Bronchial epithelial cell (primary cell): ENCODE data around the gene ATP2A1. TPM values are rescaled to one million over a fixed set of nuclear protein-coding genes. Genes with fewer than 3 reads are reported as not detected.

ENCODE experiments used
- DNase-seq: peaks from one replicate; pipeline ENCODE4 v3.0.0-alpha.2; 2010; ENCODE audit warnings: low read depth
- FAIRE-seq: peaks from 2 replicates; lab custom pipeline; 2011; peaks lifted over from hg19 to GRCh38; lab: Jason Lieb, UNC
- H3K27me3 ChIP-seq: 2 replicates; pipeline ENCODE4 v1.5.1; 2011; ENCODE audit warnings: low read length; ENCODE audit not compliant: control insufficient read depth, insufficient read depth
- H3K36me3 ChIP-seq: 2 replicates; pipeline ENCODE4 v1.5.1; 2011; ENCODE audit warnings: low read length; ENCODE audit not compliant: control insufficient read depth, insufficient read depth
- H3K4me3 ChIP-seq: 2 replicates; pipeline ENCODE4 v1.5.1; 2011; ENCODE audit warnings: mild to moderate bottlenecking, low read depth, low read length, control low read depth
- CTCF ChIP-seq: IDR thresholded peaks from 2 replicates; pipeline ENCODE4 v1.5.1; 2011; ENCODE audit warnings: mild to moderate bottlenecking, moderate library complexity, low read length, control low read depth, inconsistent platforms; ENCODE audit not compliant: insufficient read depth, severe bottlenecking
- total RNA-seq: library from RNA; depleted of rRNA; stranded (reverse); fragments of >200 nt; gene quantifications from 2 replicates; pipeline ENCODE4 v1.2.1, GENCODE V29; 2014

The ATP2A1 gene
- total RNA-seq, 1 donor from 2014 or later, result under 0.01 TPM

DNA sequence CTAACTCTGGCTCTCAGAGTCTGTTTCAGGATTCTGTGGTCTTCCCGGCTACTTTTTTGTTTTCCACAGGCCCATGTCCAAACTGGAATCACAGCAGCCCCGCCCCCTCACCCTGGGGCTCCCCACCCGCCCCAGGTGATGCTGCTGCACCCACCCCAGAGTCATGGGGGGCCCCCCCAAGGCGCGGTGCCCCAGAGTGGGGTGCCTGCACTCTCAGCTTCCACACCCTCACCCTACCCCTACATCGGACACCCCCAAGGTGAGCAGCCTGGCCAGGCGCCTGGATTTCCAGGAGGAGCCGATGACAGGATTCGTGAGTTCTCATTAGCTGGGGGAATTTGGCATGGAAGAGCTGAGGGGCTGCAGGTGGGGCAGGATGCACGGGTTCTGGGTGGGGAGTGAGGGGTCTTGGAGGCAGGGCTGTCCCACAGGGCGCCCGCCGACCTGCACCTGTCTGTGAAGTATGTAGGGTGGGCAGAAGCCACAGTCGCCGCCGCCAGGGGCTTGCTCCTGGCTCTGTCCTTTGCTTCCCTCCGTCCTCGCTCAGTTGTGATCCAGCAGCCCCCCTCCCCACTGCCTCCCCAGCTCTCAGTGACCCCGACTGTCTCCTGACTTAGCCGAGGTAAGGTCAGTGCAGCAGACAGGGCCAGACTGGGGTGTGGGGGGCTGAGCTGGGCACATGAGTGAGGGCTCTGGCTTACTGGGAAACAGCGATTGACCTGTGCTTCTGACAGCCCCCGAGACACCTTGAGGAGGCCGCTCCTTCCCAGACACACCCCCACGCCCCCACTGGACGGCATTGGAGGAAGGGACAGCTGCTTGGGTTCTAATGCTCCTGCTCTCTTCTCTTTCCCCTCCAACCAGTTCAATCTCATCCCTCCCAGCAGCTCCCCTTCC is 42.2 kb upstream of the ATP2A1 start:
- TF ChIP-seq CTCF, result no peak
- no peak for FAIRE-seq
- peaks cover 39% of the 10 kb centered on the region for H3K36me3 ChIP-seq

GRCh38 chr16:28836761-28837064 is 41.6 kb upstream of the ATP2A1 start:
- peaks cover 36% of the 10 kb centered on the region for H3K36me3 ChIP-seq

More for the DNA sequence above, 42.2 kb upstream of the ATP2A1 start:
- no peaks in the 10 kb centered on the region for H3K27me3 ChIP-seq
- no peak overlapping the region for H3K4me3 ChIP-seq
- DNase-seq, result no peak

GRCh38 chr16:28837672-28838557 is 40.4 kb upstream of the ATP2A1 start:
- Histone ChIP-seq H3K27me3 (no peaks in the 10 kb centered on the region), H3K4me3 (no peak overlapping the region), H3K36me3 (peaks cover 33% of the 10 kb centered on the region)
- no peak for FAIRE-seq
- no peak for DNase-seq
- TF ChIP-seq CTCF, result no peak

More at GRCh38 chr16:28836761-28837064, 41.6 kb upstream of the ATP2A1 start:
- DNase-seq, result no peak
- TF ChIP-seq CTCF, result no peak
- no peak for FAIRE-seq
- H3K4me3 ChIP-seq, result no peak overlapping the region
- H3K27me3 ChIP-seq, result no peaks in the 10 kb centered on the region

- no peak for TF ChIP-seq CTCF
- Histone ChIP-seq H3K4me3 (no peak overlapping the region), H3K27me3 (no peaks in the 10 kb centered on the region), H3K36me3 (peaks cover 32% of the 10 kb centered on the region)
- DNase-seq, result no peak
- FAIRE-seq, result no peak
Measured at GRCh38 chr16:28838558-28838918, 39.8 kb upstream of the ATP2A1 start.

DNA sequence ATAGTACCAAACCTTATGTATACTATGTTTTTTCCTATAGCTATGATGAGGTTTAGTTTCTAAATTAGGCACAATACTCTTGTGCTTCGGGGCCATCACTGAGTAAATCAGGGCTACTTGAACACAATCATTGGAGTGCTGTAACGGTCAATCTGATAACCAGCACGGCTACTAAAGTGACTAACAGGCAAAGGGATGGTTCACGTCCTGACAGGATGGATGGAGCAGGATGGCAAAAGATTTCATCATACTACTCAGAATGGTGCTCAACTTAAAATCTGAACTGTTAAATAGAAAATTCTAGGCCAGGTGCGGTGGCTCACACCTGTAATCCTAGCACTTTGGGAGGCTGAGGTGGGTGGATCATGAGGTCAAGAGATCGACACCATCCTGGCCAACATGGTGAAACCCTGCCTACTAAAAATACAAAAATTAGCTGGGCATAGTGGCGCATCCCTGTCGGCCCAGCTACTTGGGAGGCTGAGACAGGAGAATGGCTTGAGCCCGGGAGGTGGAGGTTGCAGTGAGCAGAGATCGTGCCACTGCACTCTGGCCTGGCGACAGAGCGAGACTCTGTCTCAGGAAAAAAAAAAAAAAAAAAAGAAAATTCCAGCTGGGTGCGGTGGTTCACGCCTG is 39.2 kb upstream of the ATP2A1 start:
- DNase-seq, result no peak
- no peak for TF ChIP-seq CTCF
- FAIRE-seq, result no peak
- Histone ChIP-seq H3K4me3 (no peak overlapping the region), H3K27me3 (no peaks in the 10 kb centered on the region), H3K36me3 (peaks cover 33% of the 10 kb centered on the region)
